ENCODE measurements around the gene SEC14L5. TPM values are rescaled to one million over a fixed set of nuclear protein-coding genes. Genes with fewer than 3 reads are reported as not detected.
A peak's percentile ranks its signal among the peaks of the same experiment; 100 is the strongest.

The SEC14L5 gene
- total RNA-seq, 1 experiment from 2014 or later: 0.40 TPM

GRCh38 chr16:5012887-5013286, 54.8 kb downstream of the SEC14L5 start:
- no peak for DNase-seq (ENCODE audit: low read depth)

DNA sequence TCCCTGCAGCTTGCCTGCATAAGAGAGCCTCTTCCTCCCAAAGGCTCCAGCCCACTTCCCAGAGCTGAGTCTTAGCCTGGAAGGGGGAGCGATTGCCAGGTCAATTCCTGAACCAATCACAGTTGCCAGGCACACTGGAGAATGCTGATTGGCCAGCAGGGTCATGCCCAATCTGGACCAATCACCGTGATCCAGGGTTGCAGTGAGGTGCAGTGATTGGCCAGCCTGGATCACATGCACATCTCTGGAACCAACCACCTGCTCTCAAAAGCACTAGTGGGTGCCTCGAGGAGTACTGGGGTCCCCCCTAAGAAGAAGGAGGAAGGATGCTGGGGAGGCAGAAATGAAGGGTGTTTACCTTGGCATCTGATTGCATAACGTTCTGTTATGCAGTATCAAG, 57.2 kb downstream of the SEC14L5 start:
- DNase-seq (ENCODE audit: low read depth): no peak

DNA sequence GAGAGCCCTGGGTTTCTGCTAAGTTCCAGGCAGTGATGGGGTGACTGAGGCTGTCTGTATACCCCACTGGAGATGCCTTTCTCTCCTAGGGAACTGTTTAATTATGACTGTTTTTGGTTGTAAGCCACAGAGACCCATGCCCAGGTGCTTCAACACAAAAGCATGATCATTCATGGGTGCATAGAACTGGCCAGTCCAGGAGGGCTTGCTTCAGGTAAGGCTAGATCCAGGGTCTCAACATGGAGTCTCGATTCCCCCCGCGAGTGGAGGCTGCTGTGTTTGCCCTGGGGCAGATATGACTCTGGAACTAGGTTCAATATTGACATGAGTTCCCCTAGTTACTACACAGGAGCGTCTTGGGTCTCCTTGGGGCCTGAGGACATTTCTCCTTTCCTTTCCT, 57.8 kb downstream of the SEC14L5 start:
- DNase-seq (ENCODE audit: low read depth): no peak

DNA sequence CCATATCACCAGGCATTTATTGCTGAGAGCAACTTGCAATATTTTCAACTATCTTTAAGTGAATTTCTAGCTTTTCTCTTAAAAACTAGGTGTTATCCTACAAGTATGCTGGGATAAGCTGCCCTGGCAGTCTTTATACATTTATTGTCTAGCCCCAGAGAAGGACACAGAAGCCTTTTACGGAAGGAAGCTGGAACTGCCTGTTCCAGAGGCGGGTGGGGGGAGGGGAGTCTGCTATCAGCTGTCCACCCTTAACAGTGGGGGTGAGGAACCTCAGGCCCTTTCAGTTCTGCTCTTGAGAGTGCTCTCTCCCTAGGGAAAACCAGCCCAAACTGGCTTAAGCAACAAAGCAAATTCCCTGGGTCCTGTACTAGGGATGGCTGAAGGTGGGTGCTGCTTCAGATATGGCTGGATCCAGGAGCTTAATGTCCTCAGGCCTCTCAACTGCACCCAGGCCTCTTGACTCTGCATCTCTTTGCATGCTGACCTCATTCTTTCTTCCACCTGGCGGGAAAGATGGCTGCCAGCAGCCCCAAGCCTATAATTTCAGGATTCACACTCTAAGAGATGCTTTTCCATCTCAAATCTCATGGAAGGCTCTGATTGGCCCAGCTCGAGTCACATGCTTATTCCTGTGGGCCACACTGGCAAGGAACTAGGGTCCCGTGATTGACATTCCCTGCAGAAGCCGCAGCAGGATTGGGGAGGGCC, 59.0 kb downstream of the SEC14L5 start:
- no peak for DNase-seq (ENCODE audit: low read depth)

GRCh38 chr16:5017678-5017969, 59.5 kb downstream of the SEC14L5 start:
- no peak for DNase-seq (ENCODE audit: low read depth)

- DNase-seq (ENCODE audit: low read depth): no peak
Measured at GRCh38 chr16:5018793-5019192, 60.7 kb downstream of the SEC14L5 start.

DNA sequence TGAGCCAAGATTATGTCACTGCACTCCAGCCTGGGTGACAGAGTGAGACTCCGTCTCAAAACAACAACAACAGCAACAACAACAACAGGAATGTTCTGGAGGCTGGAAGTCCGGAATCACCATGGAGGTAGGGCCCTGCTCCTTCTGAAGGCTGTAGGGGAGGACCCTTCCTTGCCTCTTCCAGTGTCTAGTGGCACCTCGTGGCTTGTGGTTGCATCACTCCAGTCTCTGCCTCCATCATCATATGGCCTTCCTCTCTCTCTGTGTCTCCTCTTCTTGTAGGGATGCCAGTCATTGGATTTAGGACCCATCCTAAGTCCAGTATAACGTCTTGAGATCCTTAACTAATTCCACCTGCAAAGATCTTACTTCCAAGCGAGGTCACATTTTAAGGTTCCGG, 61.6 kb downstream of the SEC14L5 start:
- DNase-seq (ENCODE audit: low read depth): no peak

DNA sequence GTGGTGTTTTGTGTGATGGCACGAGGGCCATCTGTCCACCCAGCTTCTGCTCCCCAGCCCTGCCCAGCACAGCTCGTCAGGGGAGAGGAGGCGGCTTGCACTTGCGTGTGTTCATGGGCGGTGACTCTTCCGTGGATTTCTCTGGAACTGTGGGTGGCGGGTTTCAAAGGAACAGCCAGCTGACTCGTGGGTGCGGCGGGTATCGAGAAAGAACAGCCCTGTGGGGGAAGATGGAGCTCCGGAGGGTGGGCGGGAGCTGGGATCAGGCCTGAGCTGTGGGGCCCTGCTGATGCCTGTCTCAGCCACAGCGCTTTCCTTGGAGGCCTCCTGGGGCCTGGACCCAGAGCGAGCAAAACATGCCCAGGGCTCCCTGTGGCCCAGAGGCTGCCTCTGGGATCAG, 62.4 kb downstream of the SEC14L5 start:
- DNase-seq (ENCODE audit: low read depth): no peak

- no peak for DNase-seq (ENCODE audit: low read depth)
Measured at GRCh38 chr16:5022521-5022920, 64.4 kb downstream of the SEC14L5 start.

DNA sequence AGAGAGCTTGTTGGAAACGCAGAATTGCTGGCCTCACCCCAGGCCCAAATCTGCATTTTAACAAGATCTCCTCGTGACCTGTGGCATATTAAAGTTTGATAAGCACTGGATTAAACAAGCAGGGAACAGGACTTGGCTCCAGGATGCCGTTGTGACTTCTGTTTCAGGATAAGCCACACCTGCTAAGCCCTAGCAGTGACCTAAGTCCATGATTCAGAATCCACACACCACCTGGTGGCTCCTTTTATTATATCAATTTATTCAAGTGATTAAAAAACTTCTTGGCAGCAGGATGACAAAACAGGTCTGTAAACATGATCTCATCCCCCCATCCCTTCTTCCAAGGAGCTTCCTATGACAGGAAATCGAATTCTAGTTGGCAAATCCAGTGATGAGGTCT, 66.5 kb downstream of the SEC14L5 start:
- no peak for DNase-seq (ENCODE audit: low read depth)

GRCh38 chr16:5025171-5025632, 67.1 kb downstream of the SEC14L5 start:
- DNase-seq (ENCODE audit: low read depth): peak; percentile 27

- no peak for DNase-seq (ENCODE audit: low read depth)
Measured at GRCh38 chr16:5026664-5027063, 68.5 kb downstream of the SEC14L5 start.

GRCh38 chr16:5027086-5027485, 69.0 kb downstream of the SEC14L5 start:
- DNase-seq (ENCODE audit: low read depth): no peak

DNA sequence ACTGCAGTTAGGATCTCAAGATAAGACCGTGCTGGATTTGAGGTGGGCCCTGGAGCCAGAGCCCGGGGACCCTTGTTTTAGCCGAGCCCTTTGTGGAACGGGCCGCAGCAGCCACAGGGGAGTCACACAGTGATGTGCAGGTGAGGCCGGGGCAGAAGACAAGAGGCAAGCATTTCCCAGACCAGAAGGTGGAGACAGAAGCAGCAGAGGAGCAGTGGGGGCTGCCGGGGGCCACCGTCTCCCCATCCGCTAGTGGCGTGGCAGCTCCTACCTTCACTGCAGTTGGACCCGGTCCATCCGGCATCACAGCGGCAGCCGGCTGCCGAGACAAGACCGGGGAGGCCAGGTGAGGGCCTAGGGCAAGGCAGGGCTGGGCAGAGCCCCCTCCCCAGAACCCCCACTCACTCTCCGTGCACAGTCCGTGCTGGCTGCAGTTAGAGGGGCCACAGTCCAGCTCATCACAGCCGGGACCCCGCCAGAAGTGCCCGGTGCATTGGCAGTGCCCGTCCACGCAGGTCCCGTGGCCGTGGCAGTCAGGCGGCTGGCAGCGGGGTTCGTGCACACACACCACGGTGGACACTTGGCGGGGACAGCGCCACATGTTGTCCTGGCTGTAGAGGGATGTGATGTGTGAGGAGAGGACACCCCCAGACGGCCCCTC, 69.6 kb downstream of the SEC14L5 start:
- no peak for DNase-seq (ENCODE audit: low read depth)

- no peak for DNase-seq (ENCODE audit: low read depth)
Measured at GRCh38 chr16:5028950-5029475, 70.9 kb downstream of the SEC14L5 start.

DNA sequence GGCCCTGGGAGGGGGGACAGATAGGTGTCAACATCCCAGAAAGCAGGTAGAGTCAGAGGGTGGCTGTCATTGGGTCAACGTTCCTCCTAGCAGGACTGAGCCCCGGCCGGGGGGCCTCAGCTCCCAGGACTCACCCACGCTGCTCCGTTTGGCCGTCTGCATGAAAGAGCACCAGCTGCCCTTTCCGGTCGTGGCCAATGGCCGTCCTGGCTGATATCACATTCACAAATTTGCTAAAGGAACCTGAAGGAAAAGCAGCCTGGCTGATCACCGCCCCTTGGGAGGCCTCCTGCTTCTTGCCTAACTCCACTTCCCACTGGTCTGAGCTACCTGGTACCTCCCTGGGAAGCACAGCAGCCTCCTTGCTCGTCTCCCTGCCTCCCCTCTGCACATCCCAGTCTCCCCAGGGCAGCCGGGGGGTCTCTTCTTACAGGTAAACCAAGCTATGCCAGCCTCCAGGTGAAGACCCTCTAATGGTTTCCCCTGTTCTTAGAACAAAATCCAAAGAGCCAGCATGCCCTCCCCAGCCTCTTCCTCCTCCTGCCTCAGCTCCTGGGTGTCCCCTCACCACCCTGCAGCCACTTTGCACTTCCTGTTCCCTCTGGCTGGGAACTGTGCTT, 72.2 kb downstream of the SEC14L5 start:
- DNase-seq (ENCODE audit: low read depth): no peak

- DNase-seq (ENCODE audit: low read depth): no peak
Measured at GRCh38 chr16:5031601-5032000, 73.5 kb downstream of the SEC14L5 start.

DNA sequence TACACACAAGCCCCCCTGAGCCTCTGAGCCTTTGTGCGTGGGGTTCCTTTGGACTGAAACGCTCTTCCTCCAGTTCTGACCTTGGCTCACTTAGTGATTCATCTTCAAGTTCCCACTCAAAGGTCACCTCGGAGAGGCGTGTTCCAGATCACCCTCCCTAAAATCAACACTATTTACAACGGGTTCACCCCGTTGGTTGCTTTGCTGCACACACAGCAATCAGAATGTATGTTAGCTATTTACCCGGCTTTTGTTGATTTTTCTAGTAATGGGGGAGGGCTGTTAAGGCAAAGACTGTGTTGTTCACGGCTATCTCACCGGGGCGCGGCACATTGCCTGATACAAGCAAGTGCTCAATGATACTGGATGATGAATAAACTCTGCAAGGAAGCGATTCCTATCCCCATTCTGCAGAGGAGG, 74.6 kb downstream of the SEC14L5 start:
- no peak for DNase-seq (ENCODE audit: low read depth)

DNA sequence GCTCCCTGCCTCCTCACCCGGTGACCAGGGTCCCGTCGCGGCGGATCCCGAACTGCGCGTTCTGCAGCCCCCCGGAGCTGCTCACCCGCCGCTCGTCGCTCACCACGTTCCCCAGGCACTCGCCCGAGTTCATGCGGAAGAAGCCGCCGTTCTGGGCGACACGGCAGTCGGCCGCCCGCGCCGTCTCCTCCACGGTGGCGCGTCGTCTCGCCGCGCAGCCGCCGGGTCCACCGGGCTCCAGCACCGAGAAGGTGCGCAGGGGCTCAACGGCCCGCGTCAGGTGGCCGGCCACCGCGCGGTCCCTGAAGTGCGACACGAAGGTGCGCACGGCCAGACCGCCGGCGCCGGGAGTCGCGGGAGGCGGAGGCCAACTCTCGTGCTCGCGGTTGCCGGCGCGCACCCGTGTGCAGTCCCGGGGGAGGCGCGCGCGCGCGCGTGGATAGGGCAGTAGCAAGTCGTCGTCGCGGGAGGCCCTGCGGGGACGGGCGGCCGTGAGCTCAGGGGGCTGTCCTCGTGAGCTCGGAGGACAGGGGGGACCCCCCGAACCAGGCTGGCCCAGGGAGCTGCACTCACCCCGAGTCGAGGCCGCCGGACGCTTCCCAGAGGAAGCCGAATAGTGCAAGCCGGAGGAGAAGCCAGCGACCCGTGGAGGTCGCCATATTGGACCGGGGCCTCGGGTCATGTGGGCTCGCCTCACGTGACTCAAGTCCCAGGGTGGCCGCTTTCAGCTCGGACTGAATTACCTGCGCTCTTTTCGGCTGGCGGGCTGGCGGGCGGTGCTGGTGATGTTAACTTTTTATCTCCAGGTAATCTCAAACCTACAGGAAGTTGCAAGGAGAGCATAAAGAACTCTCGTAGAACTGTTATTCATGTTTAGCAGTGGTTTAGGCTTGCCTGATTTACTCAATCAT, 75.4 kb downstream of the SEC14L5 start, which contains the start of gene NAGPA:
Gene NAGPA, minus strand, starts transcription at position 680 of the 911 bp plus-strand sequence. Its CDS starts 21 bp downstream, at position 659.
- DNase-seq (ENCODE audit: low read depth): peak; percentile 84

- no peak for DNase-seq (ENCODE audit: low read depth)
Measured at GRCh38 chr16:5034167-5034523, 76.0 kb downstream of the SEC14L5 start.

DNA sequence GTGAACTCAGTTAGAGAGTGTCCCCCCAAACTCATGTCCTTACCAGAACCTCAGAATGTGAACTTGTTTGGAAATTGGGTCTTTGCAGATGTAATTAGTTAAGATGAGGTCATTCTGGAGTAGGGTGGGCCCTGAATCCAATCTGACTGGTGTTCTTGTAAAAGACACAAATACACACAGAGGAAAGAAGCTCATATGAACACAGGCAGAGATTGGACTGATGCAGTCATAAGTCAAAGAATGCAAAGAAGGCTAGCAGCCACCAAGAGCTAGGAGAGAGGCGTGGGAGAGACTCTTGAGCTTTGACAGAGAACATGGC, 77.7 kb downstream of the SEC14L5 start:
- no peak for DNase-seq (ENCODE audit: low read depth)
